PC-9 (cell line): ENCODE data around the gene ASB16. TPM values are rescaled to one million over a fixed set of nuclear protein-coding genes. Genes with fewer than 3 reads are reported as not detected.

ENCODE experiments used
- BruUV-seq: library from RNA; stranded (reverse); fragments of 400-500 nt; replicated peaks from 2 replicates; lab custom pipeline; 2021; lab: Mats Ljungman, UMichigan
- CTCF ChIA-PET: fragments of 300-600 bp; sonication (Branson Sonifier 250); formaldehyde crosslinking; loops from one replicate; lab custom pipeline; 2022; ENCODE audit warnings: antibody characterized with exemption; lab: Charles Lee
- POLR2A ChIA-PET: fragments of 300-600 bp; sonication (Branson Sonifier 250); formaldehyde crosslinking; loops from one replicate; lab custom pipeline; 2022; ENCODE audit warnings: antibody characterized with exemption; ENCODE audit not compliant: unreplicated experiment; lab: Charles Lee
- DNase-seq, 2 experiments: peaks; one replicate each; pipeline versions ENCODE4 v3.0.0 to v3.0.0-alpha.2; 2015 to 2022; ENCODE audit warnings: mixed read lengths in 1 of 2
- H2AFZ ChIP-seq: fragments of 200-600 bp; sonication (generic); 2 replicates; pipeline ENCODE4 v1.8.1; 2017; ENCODE audit warnings: antibody characterized with exemption
- H3F3A ChIP-seq: fragments of 200-600 bp; sonication (generic); 2 replicates; pipeline ENCODE4 v1.8.1; 2017; ENCODE audit warnings: antibody characterized with exemption, mild to moderate bottlenecking, low read depth; ENCODE audit not compliant: insufficient read depth
- H3K27ac ChIP-seq: fragments of 200-600 bp; sonication (generic); 2 replicates; pipeline ENCODE4 v1.6.1; 2016; ENCODE audit warnings: mixed run types
- H3K27me3 ChIP-seq: fragments of 200-600 bp; sonication (generic); 2 replicates; pipeline ENCODE4 v1.6.1; 2016; ENCODE audit warnings: low read depth, mixed run types; ENCODE audit not compliant: insufficient read depth
- H3K36me3 ChIP-seq: fragments of 200-600 bp; sonication (generic); 2 replicates; pipeline ENCODE4 v1.6.1; 2016; ENCODE audit warnings: low read depth, mixed run types
- H3K4me1 ChIP-seq: fragments of 200-600 bp; sonication (generic); replicated peaks from 2 replicates; pipeline ENCODE4 v1.6.1; 2016; ENCODE audit warnings: mixed run types; ENCODE audit not compliant: insufficient read depth
- H3K4me2 ChIP-seq: fragments of 200-600 bp; sonication (generic); 2 replicates; pipeline ENCODE4 v1.6.1; 2017; ENCODE audit warnings: mixed run types
- H3K4me3 ChIP-seq: fragments of 200-600 bp; sonication (generic); 2 replicates; pipeline ENCODE4 v1.6.1; 2016; ENCODE audit warnings: mixed run types
- H3K79me2 ChIP-seq: fragments of 200-600 bp; sonication (generic); 2 replicates; pipeline ENCODE4 v1.6.1; 2017; ENCODE audit warnings: low read depth, mixed run types
- H3K9me2 ChIP-seq: fragments of 200-600 bp; sonication (generic); 2 replicates; pipeline ENCODE4 v1.8.1; 2017; ENCODE audit warnings: mild to moderate bottlenecking; ENCODE audit not compliant: insufficient read depth
- H3K9me3 ChIP-seq: fragments of 200-600 bp; sonication (generic); 2 replicates; pipeline ENCODE4 v1.8.1; 2016; ENCODE audit warnings: low read depth; ENCODE audit not compliant: insufficient read depth
- H4K20me1 ChIP-seq: fragments of 200-600 bp; sonication (generic); 2 replicates; pipeline ENCODE4 v1.8.1; 2017; ENCODE audit not compliant: insufficient read depth
- EZH2 ChIP-seq: fragments of 200-600 bp; sonication (generic); IDR thresholded peaks from 2 replicates; pipeline ENCODE4 v1.8.0; 2017; ENCODE audit warnings: antibody characterized with exemption, low read depth
- intact Hi-C: fragments of 100-400 bp; cut with micrococcal nuclease; formaldehyde crosslinking; loops from one replicate; pipeline ENCODE4 v1.10.0; 2022; ENCODE audit not compliant: unreplicated experiment
- microRNA-seq: library from miRNA; unstranded; fragments of <30 nt; microRNA quantifications from one replicate; pipeline ENCODE4 v1.2.0, GENCODE V29; 2021; ENCODE audit warnings: borderline number of aligned reads, borderline replicate concordance
- total RNA-seq: library from RNA; stranded (reverse); gene quantifications from 2 replicates; pipeline ENCODE4 v1.2.3, GENCODE V29; 2021
- TF ChIP-seq, protein P1 (sequence below): fragments of 200-600 bp; sonication (generic); conservative IDR thresholded peaks from 2 replicates; pipeline ENCODE4 v1.6.1; 2017; ENCODE audit warnings: mixed run types, antibody characterized with exemption, mild to moderate bottlenecking, moderate library complexity

Gene ASB16
- total RNA-seq, 1 experiment from 2014 or later: not detected

GRCh38 chr17:44223541-44224071 is 53.1 kb downstream of the ASB16 start:
- Histone ChIP-seq H3K9me3 (no peaks in the 10 kb centered on the region), H3K4me3 (no peak overlapping the region), H3K27me3 (no peaks in the 10 kb centered on the region), H3K36me3 (no peaks in the 10 kb centered on the region), H3K4me2 (no peak overlapping the region; the same call in 1 of the 2 replicates), H3K4me1 (peaks cover 8% of the 10 kb centered on the region), H2AFZ (no peak overlapping the region), H4K20me1 (no peaks in the 10 kb centered on the region), H3K9me2 (no peaks in the 10 kb centered on the region), H3K27ac (no peak overlapping the region), H3K79me2 (peaks cover 5% of the 10 kb centered on the region), H3F3A (peaks cover 25% of the 10 kb centered on the region; the same call in 1 of the 2 replicates)
- POLR2A ChIA-PET: no interaction called here
- intact Hi-C loops: loop anchor here (5.0 kb wide), 1 partner anchor 84 kb away; the partner anchor contains the start of gene RUNDC3A
- BruUV-seq: no TSS peak
- TF ChIP-seq EZH2: no peak
- TF ChIP-seq, protein P1, sequence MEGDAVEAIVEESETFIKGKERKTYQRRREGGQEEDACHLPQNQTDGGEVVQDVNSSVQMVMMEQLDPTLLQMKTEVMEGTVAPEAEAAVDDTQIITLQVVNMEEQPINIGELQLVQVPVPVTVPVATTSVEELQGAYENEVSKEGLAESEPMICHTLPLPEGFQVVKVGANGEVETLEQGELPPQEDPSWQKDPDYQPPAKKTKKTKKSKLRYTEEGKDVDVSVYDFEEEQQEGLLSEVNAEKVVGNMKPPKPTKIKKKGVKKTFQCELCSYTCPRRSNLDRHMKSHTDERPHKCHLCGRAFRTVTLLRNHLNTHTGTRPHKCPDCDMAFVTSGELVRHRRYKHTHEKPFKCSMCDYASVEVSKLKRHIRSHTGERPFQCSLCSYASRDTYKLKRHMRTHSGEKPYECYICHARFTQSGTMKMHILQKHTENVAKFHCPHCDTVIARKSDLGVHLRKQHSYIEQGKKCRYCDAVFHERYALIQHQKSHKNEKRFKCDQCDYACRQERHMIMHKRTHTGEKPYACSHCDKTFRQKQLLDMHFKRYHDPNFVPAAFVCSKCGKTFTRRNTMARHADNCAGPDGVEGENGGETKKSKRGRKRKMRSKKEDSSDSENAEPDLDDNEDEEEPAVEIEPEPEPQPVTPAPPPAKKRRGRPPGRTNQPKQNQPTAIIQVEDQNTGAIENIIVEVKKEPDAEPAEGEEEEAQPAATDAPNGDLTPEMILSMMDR: no peak
- CTCF ChIA-PET: no interaction called here
- no peak for DNase-seq

Small RNA genes within 50 kb of the gene (microRNA-seq; reads per million reads assigned to microRNA genes)
- gene MIR6782: not detected

Other genes starting within 250 kb of the ASB16 start
- gene PPY, start 228.2 kb upstream of the ASB16 start, total RNA-seq: not detected in 2 replicates
- gene PYY, start 216.8 kb upstream of the ASB16 start, total RNA-seq: not detected in 2 replicates
- 1.0 and 1.4 TPM in 2 replicates for gene NAGS, start 166.1 kb upstream of the ASB16 start, total RNA-seq
- gene TMEM101, start 155.7 kb upstream of the ASB16 start, total RNA-seq: 33.5 and 42.6 TPM in 2 replicates
- 60.9 and 62.7 TPM in 2 replicates for gene LSM12, start 104.0 kb upstream of the ASB16 start, total RNA-seq
- 69.3 and 70.9 TPM in 2 replicates for gene G6PC3, start 100.0 kb upstream of the ASB16 start, total RNA-seq
- 24.0 and 40.5 TPM in 2 replicates for gene HDAC5, start 47.1 kb upstream of the ASB16 start, total RNA-seq
- gene HROB, start 28.8 kb upstream of the ASB16 start, total RNA-seq: 14.5 and 15.7 TPM in 2 replicates
- 39.2 and 45.5 TPM in 2 replicates for gene TMUB2, start 16.3 kb downstream of the ASB16 start, total RNA-seq
- 59.3 and 87.4 TPM in 2 replicates for gene ATXN7L3, start 29.2 kb downstream of the ASB16 start, total RNA-seq
- 59.6 and 61.7 TPM in 2 replicates for gene UBTF, start 49.0 kb downstream of the ASB16 start, total RNA-seq
- gene SLC4A1, start 97.4 kb downstream of the ASB16 start, total RNA-seq: not detected in 2 replicates
- gene RUNDC3A, start 137.9 kb downstream of the ASB16 start, total RNA-seq: not detected in 2 replicates
- gene SLC25A39, start 154.1 kb downstream of the ASB16 start, total RNA-seq: 164 and 204 TPM in 2 replicates
- gene GRN, start 174.6 kb downstream of the ASB16 start, total RNA-seq: 226 and 413 TPM in 2 replicates
- gene FAM171A2, start 193.1 kb downstream of the ASB16 start, total RNA-seq: 8.3 and 11.8 TPM in 2 replicates
- 5.7 TPM in 2 replicates for gene ITGA2B, start 218.9 kb downstream of the ASB16 start, total RNA-seq